ENCODE results near the gene TNNT2.
A peak's percentile ranks its signal among the peaks of the same experiment; 100 is the strongest.

TNNT2 gene

DNA sequence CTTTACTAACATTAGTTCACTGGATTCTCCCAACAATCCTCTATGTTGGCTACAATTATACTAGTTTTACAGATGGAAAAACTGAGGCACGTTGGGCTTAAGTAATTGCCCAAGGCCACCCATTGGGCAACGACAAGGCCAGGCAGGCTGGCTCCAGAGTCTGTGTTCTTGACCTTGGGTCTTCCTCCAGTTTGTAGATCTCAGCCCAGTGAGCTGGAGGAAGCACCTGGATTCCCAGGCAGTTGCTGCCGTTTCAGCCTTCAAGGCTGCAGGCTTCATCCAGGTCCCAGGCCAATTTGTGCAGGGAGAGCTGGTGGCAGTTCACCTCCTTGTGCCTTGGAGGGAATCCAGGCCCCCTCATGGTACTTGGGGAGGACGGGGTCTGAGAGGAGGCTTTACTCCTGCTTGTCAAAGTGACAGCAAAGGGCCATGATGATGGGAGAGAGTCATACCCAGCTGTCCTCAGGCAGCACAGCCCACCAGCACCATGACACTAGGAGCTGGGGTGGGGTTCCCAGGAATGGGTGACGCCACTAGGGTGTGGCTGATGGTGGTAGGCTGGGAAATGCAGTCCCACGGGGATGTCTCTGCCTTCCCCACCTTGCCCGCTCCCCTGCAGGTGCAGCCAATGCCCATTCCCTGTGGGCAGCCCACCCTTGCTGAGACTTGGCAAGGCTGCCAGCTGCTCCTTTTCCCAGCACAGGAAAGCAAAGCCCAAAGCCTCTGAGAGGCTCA, 67.1 kb downstream of the TNNT2 start:
- no peak for DNase-seq

DNA sequence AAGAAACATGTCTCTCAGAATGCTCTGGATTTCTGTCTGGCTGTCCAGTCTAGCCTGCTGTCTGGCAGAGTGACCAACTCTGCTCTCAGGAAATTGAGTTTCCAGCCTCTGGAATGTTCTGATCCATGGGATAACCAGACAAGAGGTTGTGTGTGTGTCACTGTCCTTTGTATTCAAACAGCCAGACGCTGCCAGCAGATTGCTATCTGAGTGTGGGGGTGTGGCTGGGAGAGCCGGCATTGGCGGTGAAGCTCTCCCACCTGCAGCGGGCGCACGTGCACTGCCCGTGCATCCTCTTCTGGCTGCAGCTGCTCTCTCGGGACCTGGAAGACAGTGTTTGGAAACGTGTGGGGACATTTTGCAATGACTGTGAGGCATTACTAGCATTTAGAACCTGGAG, 68.1 kb downstream of the TNNT2 start:
- DNase-seq, result peak; percentile 66

Measured in DMS79 treated with DMSO at 0.1 percent for 48 hours (cell line).